HG03135 (cell line): ENCODE results near the gene CCDC169.
"Not testable (repeated sequence)": the region's sequence is repeated elsewhere in the genome, so short reads cannot be mapped to it uniquely, and the experiment has no call there.

Source experiments
- ATAC-seq: cut with Tn5 transposase; IDR thresholded peaks from one replicate; pipeline ENCODE4 v1.9.1; 2021; ENCODE audit warnings: mild to moderate bottlenecking, moderate library complexity; ENCODE audit not compliant: unreplicated experiment

CCDC169 gene

GRCh38 chr13:36297366-36298338, at the start of gene CCDC169:
TSS of gene CCDC169 (minus strand) at chr13:36297814. CDS start at chr13:36297719, 95 bp downstream.
- ATAC-seq = no peak

- peak; percentile 93 for ATAC-seq
Observed at GRCh38 chr13:36346222-36347083, 48.8 kb upstream of the CCDC169 start, which contains the start of gene SPART. TSS of gene SPART (minus strand) at chr13:36346394. CDS start at chr13:36335830, 10,564 bp downstream.

GRCh38 chr13:36345438-36346221, 48.0 kb upstream of the CCDC169 start:
- ATAC-seq = no peak

GRCh38 chr13:36344886-36345437, 47.3 kb upstream of the CCDC169 start:
- no peak for ATAC-seq

GRCh38 chr13:36344173-36344572, 46.6 kb upstream of the CCDC169 start:
- ATAC-seq = no peak

GRCh38 chr13:36343766-36344165, 46.2 kb upstream of the CCDC169 start:
- no peak for ATAC-seq

- ATAC-seq = no peak
Observed at GRCh38 chr13:36342715-36343114, 45.1 kb upstream of the CCDC169 start.

- no peak for ATAC-seq
Observed at GRCh38 chr13:36341718-36342117, 44.1 kb upstream of the CCDC169 start.

- ATAC-seq = no peak
Observed at GRCh38 chr13:36339600-36340155, 42.1 kb upstream of the CCDC169 start.

- ATAC-seq = no peak
Observed at GRCh38 chr13:36337938-36338641, 40.5 kb upstream of the CCDC169 start.

GRCh38 chr13:36332986-36333385, 35.4 kb upstream of the CCDC169 start:
- no peak for ATAC-seq

- not testable (repeated sequence) for ATAC-seq
Observed at GRCh38 chr13:36332255-36332654, 34.6 kb upstream of the CCDC169 start.

- ATAC-seq = no peak
Observed at GRCh38 chr13:36331280-36331679, 33.7 kb upstream of the CCDC169 start.

- no peak for ATAC-seq
Observed at GRCh38 chr13:36329361-36329760, 31.7 kb upstream of the CCDC169 start.

GRCh38 chr13:36328821-36329220, 31.2 kb upstream of the CCDC169 start:
- no peak for ATAC-seq

GRCh38 chr13:36325912-36326311, 28.3 kb upstream of the CCDC169 start:
- no peak for ATAC-seq

- ATAC-seq = not testable (repeated sequence)
Observed at GRCh38 chr13:36324881-36325280, 27.3 kb upstream of the CCDC169 start.

- no peak for ATAC-seq
Observed at GRCh38 chr13:36323951-36324566, 26.4 kb upstream of the CCDC169 start.

- no peak for ATAC-seq
Observed at GRCh38 chr13:36323408-36323807, 25.8 kb upstream of the CCDC169 start.
